HEK293 (cell line): ENCODE results near the gene EEFSEC.

ENCODE experiments used
- CTCF ChIP-seq: fragments of 450-650 bp; formaldehyde crosslinking; IDR thresholded peaks from 2 replicates; pipeline ENCODE4 v1.5.1; 2016; ENCODE audit warnings: missing biosample characterization, missing genetic modification characterization
- ZNF184 ChIP-seq: fragments of 450-650 bp; IDR thresholded peaks from 2 replicates; pipeline ENCODE4 v1.5.1; 2018; ENCODE audit warnings: missing biosample characterization, mild to moderate bottlenecking, missing genetic modification characterization
- ZNF555 ChIP-seq: fragments of 450-650 bp; formaldehyde crosslinking; conservative IDR thresholded peaks from 2 replicates; pipeline ENCODE4 v1.5.1; 2017; ENCODE audit warnings: missing biosample characterization, mild to moderate bottlenecking, missing genetic modification characterization, inconsistent platforms
- ZNF747 ChIP-seq: fragments of 450-650 bp; formaldehyde crosslinking; IDR thresholded peaks from 2 replicates; pipeline ENCODE4 v1.5.1; 2016; ENCODE audit warnings: missing biosample characterization, missing genetic modification characterization

- TF ChIP-seq CTCF (tag by site-specific recombination) = peak; percentile 27; the same call in 1 of the 2 replicates
- TF ChIP-seq ZNF184 (tag by site-specific recombination) = no peak
- TF ChIP-seq ZNF555 (tag by site-specific recombination) = no peak
- no peak for TF ChIP-seq ZNF747 (tag by site-specific recombination)
These were observed 169.0 kb downstream of the EEFSEC start for GRCh38 chr3:128322030-128323022.
